ENCODE data around the gene TUBB3.
"Not testable (repeated sequence)": the region's sequence is repeated elsewhere in the genome, so short reads cannot be mapped to it uniquely, and the experiment has no call there.

Gene TUBB3

GRCh38 chr16:89900885-89901284 is 22.3 kb upstream of the TUBB3 start:
- no peak for DNase-seq (ENCODE audit: low read depth, low spot score)

DNA sequence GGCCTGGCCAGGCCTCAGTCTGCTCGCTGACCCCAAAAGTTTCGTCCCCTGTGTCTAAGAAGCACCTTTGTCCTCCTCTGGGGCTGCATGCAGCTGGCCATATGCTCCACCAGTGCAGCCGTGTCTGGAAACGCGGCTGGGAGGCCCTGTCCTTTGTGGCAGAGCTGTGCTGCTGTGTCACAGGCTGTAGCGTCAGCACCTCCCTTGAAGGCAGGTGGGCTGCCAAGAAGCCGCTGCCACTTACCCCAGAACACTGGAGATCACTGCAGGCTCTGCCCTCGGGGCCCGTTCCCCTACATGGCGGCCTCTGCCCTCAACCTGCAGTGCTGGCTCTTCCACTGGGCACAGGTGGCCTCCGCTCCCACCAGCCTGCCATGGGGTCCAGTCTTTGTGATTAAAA is 20.2 kb upstream of the TUBB3 start:
- DNase-seq (ENCODE audit: low read depth, low spot score) = no peak

DNA sequence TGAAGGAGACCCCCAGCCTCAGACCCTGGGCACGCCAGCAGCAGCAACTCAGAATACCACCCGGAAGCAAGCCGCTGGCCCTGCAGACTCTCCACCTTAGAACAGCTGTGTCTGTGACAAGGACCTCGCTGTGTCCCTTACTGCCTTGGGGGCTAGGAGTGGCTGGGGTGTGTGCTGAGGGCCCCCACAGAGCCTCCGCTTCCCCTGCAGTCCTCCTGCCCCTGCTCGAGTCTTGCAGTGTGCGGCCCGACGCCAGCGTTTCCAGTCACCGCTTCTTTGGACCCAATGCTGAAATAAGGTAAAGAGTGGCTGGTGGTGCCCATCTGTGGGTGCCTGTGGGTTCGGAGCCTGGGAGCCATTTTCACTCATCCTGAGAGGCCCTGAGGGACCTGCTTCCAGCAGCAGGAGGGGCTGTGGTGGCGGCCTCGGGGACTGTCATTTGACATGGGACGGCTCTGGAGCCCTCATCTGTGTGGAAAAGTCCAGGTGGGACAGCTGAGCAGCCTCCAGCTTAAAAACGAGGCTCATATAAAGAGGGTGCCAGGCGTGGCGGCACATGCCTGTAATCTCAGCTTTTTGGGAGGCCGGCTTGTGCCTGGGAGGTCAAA is 19.1 kb upstream of the TUBB3 start:
- DNase-seq (ENCODE audit: low read depth, low spot score) = no peak

DNA sequence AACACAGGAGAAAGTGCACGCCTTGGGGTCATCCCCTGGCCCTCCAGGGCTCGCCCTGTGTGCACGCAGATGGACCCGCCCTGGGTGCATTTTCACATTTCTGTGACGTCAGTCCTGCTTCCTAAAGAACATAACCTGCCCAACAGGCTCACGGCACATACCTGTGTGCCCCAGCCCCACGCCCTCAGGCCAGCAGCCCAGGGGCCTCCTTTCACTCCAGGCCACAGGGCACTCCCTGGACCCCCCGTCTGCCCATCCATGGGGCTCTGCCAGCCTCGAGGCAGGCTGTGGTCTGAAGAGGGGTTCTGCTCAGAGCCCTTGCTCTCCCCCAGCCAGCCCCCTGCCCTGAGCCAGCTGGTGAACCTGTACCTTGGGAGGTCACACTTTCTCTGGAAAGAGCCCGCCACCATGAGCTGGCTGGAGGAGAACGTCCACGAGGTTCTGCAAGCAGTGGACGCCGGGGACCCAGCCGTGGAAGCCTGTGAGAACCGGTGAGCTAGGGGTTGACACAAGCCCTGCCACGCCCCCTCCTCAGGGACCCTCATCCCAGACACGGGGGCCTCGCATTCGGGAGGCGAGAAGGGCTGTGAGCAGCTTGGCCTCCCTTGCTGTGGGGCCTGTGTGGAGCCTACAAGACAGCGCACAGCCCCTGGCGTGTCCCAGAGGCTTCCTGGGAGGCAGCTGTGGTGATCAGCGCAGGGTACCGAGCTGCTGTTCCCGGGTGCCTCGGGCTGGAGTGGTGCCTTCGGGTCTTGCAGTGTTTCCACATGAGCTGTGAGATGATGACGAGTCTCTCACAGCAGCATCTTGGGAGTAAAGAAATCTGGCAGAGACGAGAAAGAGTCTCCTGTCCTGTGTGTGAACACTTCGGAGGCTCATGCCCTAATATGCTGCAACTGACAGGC is 18.3 kb upstream of the TUBB3 start:
- no peak for DNase-seq (ENCODE audit: low read depth, low spot score)

GRCh38 chr16:89905511-89906139 is 17.5 kb upstream of the TUBB3 start:
- no peak for DNase-seq (ENCODE audit: low read depth, low spot score)

- no peak for DNase-seq (ENCODE audit: low read depth, low spot score)
These were observed 16.8 kb upstream of the TUBB3 start for GRCh38 chr16:89906140-89907025.

- no peak for DNase-seq (ENCODE audit: low read depth, low spot score)
These were observed 15.9 kb upstream of the TUBB3 start for GRCh38 chr16:89907055-89907814.

GRCh38 chr16:89908236-89908635 is 14.9 kb upstream of the TUBB3 start:
- DNase-seq (ENCODE audit: low read depth, low spot score) = no peak

DNA sequence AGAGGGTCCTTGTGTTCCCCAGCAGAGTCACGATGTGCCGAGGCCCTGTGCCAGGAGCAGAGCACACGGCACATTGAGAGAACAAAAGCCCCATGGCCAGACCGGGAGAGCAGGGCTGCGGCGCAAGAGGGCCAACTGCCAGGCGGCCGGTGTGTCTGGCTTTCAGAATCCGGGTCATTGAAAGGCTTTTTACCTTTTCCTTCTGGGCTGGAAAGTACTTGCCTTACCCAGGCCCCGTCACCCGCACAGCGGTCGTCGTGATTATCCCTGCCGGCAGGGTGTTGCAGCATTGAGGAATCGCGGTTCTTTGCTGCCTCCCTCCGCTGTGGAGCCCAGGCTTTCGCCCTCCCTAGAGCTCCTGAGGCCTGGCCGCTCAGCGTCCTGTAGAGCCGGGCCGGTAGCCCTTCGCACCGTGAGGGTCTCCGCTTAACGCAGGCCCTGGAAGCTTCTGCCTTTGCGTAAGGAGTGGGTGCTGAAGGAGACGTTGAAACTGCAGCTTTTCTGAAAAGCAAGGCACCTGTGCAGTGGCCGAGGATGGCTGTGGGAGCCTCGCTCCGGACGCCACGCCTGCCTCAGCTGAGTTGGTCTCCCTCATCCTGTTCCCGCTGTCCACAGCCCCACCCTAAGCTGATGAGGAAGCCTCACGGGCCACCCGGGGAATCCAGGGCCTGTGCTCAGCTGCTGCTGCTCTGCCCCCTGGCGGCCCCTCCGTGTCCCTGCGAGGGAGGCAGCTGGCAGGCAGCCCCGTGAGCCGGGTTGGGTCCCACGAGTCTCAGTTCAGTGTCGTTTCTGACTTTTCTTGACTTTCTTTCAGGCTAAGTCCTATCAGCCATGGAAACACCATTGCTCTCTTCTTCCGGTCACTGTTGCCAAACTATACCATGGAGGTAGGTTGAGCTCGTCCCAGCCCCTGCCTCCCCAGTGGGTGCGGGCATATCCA is 13.1 kb upstream of the TUBB3 start:
- peak; percentile 82 for DNase-seq (ENCODE audit: low read depth, low spot score)

DNA sequence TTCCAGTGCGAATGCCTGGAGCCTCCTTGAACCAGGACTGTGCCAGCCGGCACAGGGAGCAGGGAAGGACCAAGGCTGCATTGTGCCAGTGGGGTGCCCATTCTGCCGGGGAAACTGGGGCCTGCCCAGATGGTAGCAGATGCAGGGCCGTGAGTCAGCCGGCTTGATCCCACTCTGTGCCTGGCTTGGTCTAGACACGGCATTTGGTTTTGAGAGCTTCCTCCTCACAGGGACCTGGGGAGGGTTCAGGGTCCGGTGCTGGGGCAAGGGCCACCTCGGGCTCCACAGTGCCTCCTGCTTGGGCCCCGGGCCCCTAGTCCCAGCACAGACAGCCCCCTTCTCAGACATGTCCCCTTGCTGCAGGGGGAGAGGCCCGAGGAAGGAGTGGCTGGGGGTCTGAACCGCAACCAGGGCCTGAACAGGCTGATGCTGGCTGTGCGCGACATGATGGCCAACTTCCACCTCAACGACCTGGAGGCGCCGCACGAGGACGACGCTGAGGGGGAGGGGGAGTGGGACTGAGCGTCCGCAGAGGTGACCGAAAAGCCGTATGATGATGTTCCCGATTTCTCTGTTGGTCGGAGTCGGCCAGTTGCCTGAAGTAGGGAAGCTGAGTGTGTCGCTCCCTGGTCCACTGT is 12.3 kb upstream of the TUBB3 start:
- DNase-seq (ENCODE audit: low read depth, low spot score) = no peak

DNA sequence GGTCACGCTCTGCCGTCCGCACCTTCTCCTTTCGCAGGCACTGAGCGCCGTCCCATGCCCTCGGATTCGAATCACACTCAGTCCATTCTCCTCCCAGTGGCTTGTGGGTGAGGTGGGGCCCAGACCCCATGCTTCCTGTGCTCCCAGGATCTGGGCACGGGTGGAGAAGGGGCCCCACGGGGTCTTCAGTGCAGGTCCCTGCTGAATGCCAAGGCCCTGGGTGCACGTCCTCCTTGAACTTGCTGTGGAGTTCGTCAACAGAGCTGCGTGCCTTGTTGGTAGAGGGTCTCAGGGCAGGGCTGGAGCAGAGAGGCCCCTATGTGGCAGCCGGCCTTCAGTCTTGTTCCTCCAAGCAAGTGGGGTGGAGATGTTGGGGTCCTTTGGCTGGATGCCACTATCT is 11.8 kb upstream of the TUBB3 start:
- no peak for DNase-seq (ENCODE audit: low read depth, low spot score)

GRCh38 chr16:89912143-89912542 is 11.0 kb upstream of the TUBB3 start:
- no peak for DNase-seq (ENCODE audit: low read depth, low spot score)

DNA sequence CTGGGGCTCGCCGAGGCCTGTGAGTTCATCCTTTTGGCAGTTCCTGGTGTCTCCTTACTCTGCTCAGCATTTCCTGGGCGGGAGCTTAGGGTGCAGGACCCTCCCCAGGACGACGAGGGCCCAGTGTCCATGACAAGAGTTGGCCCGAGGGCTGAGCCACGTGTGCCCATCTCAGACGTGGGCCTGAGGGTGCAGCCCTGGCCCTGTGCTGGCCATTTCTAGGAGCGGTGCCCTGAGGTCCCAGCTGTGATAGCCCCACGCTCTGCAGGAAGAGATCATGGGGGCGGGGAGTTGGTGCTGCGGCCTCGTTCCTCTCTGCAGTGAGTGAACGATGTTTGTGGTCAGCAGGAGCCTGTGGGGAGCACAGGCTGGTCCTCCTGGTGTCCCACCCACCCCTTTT is 10.5 kb upstream of the TUBB3 start:
- DNase-seq (ENCODE audit: low read depth, low spot score) = no peak

GRCh38 chr16:89913408-89914387 is 9.4 kb upstream of the TUBB3 start:
- no peak for DNase-seq (ENCODE audit: low read depth, low spot score)

- DNase-seq (ENCODE audit: low read depth, low spot score) = not testable (repeated sequence)
These were observed 8.4 kb upstream of the TUBB3 start for GRCh38 chr16:89914642-89915285.

GRCh38 chr16:89915303-89916232 is 7.6 kb upstream of the TUBB3 start:
- DNase-seq (ENCODE audit: low read depth, low spot score) = no peak
